Karpas-422 (cell line): ENCODE measurements around the gene LMOD3. TPM values are rescaled to one million over a fixed set of nuclear protein-coding genes. Genes with fewer than 3 reads are reported as not detected.

Experiments used
- DNase-seq: peaks from one replicate; pipeline ENCODE4 v3.0.0-alpha.2; 2015
- H2AFZ ChIP-seq: fragments of 200-600 bp; sonication (generic); 2 replicates; pipeline ENCODE4 v1.6.1; 2014; ENCODE audit warnings: antibody characterized with exemption, low read length, mixed read lengths
- H3K27ac ChIP-seq: fragments of 200-600 bp; sonication (generic); 2 replicates; pipeline ENCODE4 v1.5.1; 2014; ENCODE audit warnings: mild to moderate bottlenecking, low read length, moderate library complexity
- H3K27me3 ChIP-seq: fragments of 200-600 bp; sonication (generic); 2 replicates; pipeline ENCODE4 v1.6.1; 2014; ENCODE audit warnings: low read length, mixed read lengths
- H3K36me3 ChIP-seq: fragments of 200-600 bp; sonication (generic); 2 replicates; pipeline ENCODE4 v1.6.1; 2014; ENCODE audit warnings: low read length, mixed read lengths; ENCODE audit not compliant: insufficient read depth
- H3K4me1 ChIP-seq: fragments of 200-600 bp; sonication (generic); 2 replicates; pipeline ENCODE4 v1.6.1; 2014; ENCODE audit warnings: mild to moderate bottlenecking, low read length, mixed read lengths
- H3K4me2 ChIP-seq: fragments of 200-600 bp; sonication (generic); 2 replicates; pipeline ENCODE4 v1.6.1; 2014; ENCODE audit warnings: low read length, low read depth, mild to moderate bottlenecking; ENCODE audit not compliant: poor library complexity, severe bottlenecking
- H3K4me3 ChIP-seq: fragments of 200-600 bp; sonication (generic); 2 replicates; pipeline ENCODE4 v1.5.1; 2014; ENCODE audit warnings: mild to moderate bottlenecking, antibody characterized with exemption, low read length, mixed read lengths
- H3K79me2 ChIP-seq: fragments of 200-600 bp; sonication (generic); 2 replicates; pipeline ENCODE4 v1.6.1; 2014; ENCODE audit warnings: mild to moderate bottlenecking, low read length, mixed read lengths
- H3K9ac ChIP-seq: fragments of 200-600 bp; sonication (generic); 2 replicates; pipeline ENCODE4 v1.6.0; 2014; ENCODE audit warnings: low read length
- H3K9me2 ChIP-seq: fragments of 200-600 bp; sonication (generic), shearing (Covaris generic); replicated peaks from 2 replicates; pipeline ENCODE4 v1.6.0; 2014; ENCODE audit warnings: mild to moderate bottlenecking, low read length, moderate library complexity; ENCODE audit not compliant: insufficient read depth
- H3K9me3 ChIP-seq: fragments of 300-700, 200-600 bp; sonication (generic); 2 replicates; pipeline ENCODE4 v1.6.1; 2014; ENCODE audit warnings: low read length, mixed read lengths
- H4K20me1 ChIP-seq: fragments of 200-600 bp; sonication (generic); 2 replicates; pipeline ENCODE4 v1.6.1; 2014; ENCODE audit warnings: mild to moderate bottlenecking, antibody characterized with exemption, low read length, low read depth; ENCODE audit not compliant: insufficient read depth
- total RNA-seq: library from RNA; depleted of rRNA; stranded (reverse); fragments of >200 nt; shearing (Covaris generic); gene quantifications from 2 replicates; pipeline ENCODE4 v1.2.3, GENCODE V29; 2014; ENCODE audit warnings: low replicate concordance

The LMOD3 gene
- total RNA-seq, 1 experiment from 2014 or later: not detected

- Histone ChIP-seq H3K4me3 (no peak overlapping the region), H3K27ac (no peak overlapping the region), H2AFZ (no peak overlapping the region), H3K9me3 (no peaks in the 10 kb centered on the region), H3K36me3 (no peaks in the 10 kb centered on the region), H3K79me2 (no peaks in the 10 kb centered on the region), H3K4me2 (no peak overlapping the region), H4K20me1 (no peaks in the 10 kb centered on the region), H3K4me1 (peaks cover 3% of the 10 kb centered on the region), H3K9me2 (no peaks in the 10 kb centered on the region), H3K27me3 (no peaks in the 10 kb centered on the region), H3K9ac (no peak overlapping the region)
- DNase-seq: peak; percentile 92
Observed at GRCh38 chr3:69120879-69121464, 1.4 kb downstream of the LMOD3 start.

GRCh38 chr3:69119681-69120080 lies 2.7 kb downstream of the LMOD3 start:
- Histone ChIP-seq H3K4me3 (no peak overlapping the region), H3K36me3 (no peaks in the 10 kb centered on the region), H3K79me2 (no peaks in the 10 kb centered on the region), H3K9me2 (no peaks in the 10 kb centered on the region), H3K9ac (no peak overlapping the region), H2AFZ (no peak overlapping the region), H3K27me3 (no peaks in the 10 kb centered on the region), H3K9me3 (no peaks in the 10 kb centered on the region), H3K4me2 (no peak overlapping the region), H3K4me1 (peaks cover 3% of the 10 kb centered on the region), H3K27ac (no peak overlapping the region), H4K20me1 (no peaks in the 10 kb centered on the region)
- DNase-seq: no peak

- H4K20me1 ChIP-seq: no peaks in the 10 kb centered on the region
- H2AFZ ChIP-seq: no peak overlapping the region
- H3K36me3 ChIP-seq: no peaks in the 10 kb centered on the region
- H3K9ac ChIP-seq: no peak overlapping the region
- H3K79me2 ChIP-seq: no peaks in the 10 kb centered on the region
- no peaks in the 10 kb centered on the region for H3K27me3 ChIP-seq
- no peak overlapping the region for H3K4me2 ChIP-seq
- no peak overlapping the region for H3K4me3 ChIP-seq
- H3K27ac ChIP-seq: no peak overlapping the region
- H3K9me2 ChIP-seq: no peaks in the 10 kb centered on the region
- peaks cover 3% of the 10 kb centered on the region for H3K4me1 ChIP-seq
- no peak for DNase-seq
- no peaks in the 10 kb centered on the region for H3K9me3 ChIP-seq
Observed at GRCh38 chr3:69119138-69119537, 3.3 kb downstream of the LMOD3 start.

GRCh38 chr3:69118555-69118954 lies 3.8 kb downstream of the LMOD3 start:
- Histone ChIP-seq H3K79me2 (no peaks in the 10 kb centered on the region), H2AFZ (no peak overlapping the region), H3K9me2 (no peaks in the 10 kb centered on the region), H3K36me3 (no peaks in the 10 kb centered on the region), H3K27ac (no peak overlapping the region), H3K4me1 (peaks cover 3% of the 10 kb centered on the region), H3K9me3 (no peaks in the 10 kb centered on the region), H3K9ac (no peak overlapping the region), H3K4me2 (no peak overlapping the region), H3K4me3 (no peak overlapping the region), H4K20me1 (no peaks in the 10 kb centered on the region), H3K27me3 (no peaks in the 10 kb centered on the region)
- no peak for DNase-seq

- Histone ChIP-seq H3K9me2 (no peaks in the 10 kb centered on the region), H3K4me1 (peaks cover 1% of the 10 kb centered on the region), H3K9me3 (no peaks in the 10 kb centered on the region), H3K4me2 (no peak overlapping the region), H3K27ac (no peak overlapping the region), H4K20me1 (no peaks in the 10 kb centered on the region), H3K36me3 (no peaks in the 10 kb centered on the region), H3K9ac (no peak overlapping the region), H3K27me3 (no peaks in the 10 kb centered on the region), H3K79me2 (no peaks in the 10 kb centered on the region), H3K4me3 (no peak overlapping the region), H2AFZ (no peak overlapping the region)
- no peak for DNase-seq
Observed at GRCh38 chr3:69116897-69117296, 5.5 kb downstream of the LMOD3 start.

GRCh38 chr3:69116162-69116561 lies 6.2 kb downstream of the LMOD3 start:
- Histone ChIP-seq H3K79me2 (no peaks in the 10 kb centered on the region), H3K4me2 (no peak overlapping the region), H3K9ac (no peak overlapping the region), H3K9me3 (no peaks in the 10 kb centered on the region), H3K4me3 (no peak overlapping the region), H3K27me3 (no peaks in the 10 kb centered on the region), H3K27ac (no peak overlapping the region), H3K36me3 (no peaks in the 10 kb centered on the region), H3K4me1 (no peaks in the 10 kb centered on the region; the same call in 1 of the 2 replicates), H3K9me2 (no peaks in the 10 kb centered on the region), H2AFZ (no peak overlapping the region), H4K20me1 (no peaks in the 10 kb centered on the region)
- no peak for DNase-seq

GRCh38 chr3:69115731-69116130 lies 6.7 kb downstream of the LMOD3 start:
- Histone ChIP-seq H4K20me1 (no peaks in the 10 kb centered on the region), H3K27ac (no peak overlapping the region), H3K4me2 (no peak overlapping the region)

GRCh38 chr3:69113536-69113935 lies 8.9 kb downstream of the LMOD3 start:
- Histone ChIP-seq H3K9me3 (no peaks in the 10 kb centered on the region), H3K27ac (no peak overlapping the region), H3K9ac (no peak overlapping the region), H4K20me1 (no peaks in the 10 kb centered on the region), H3K4me1 (no peaks in the 10 kb centered on the region; the same call in 1 of the 2 replicates), H3K27me3 (no peaks in the 10 kb centered on the region), H3K79me2 (no peaks in the 10 kb centered on the region), H2AFZ (no peak overlapping the region), H3K9me2 (no peaks in the 10 kb centered on the region), H3K4me3 (no peak overlapping the region), H3K36me3 (no peaks in the 10 kb centered on the region), H3K4me2 (no peak overlapping the region)
- no peak for DNase-seq

More at GRCh38 chr3:69115731-69116130, 6.7 kb downstream of the LMOD3 start:
- Histone ChIP-seq H3K9me3 (no peaks in the 10 kb centered on the region), H3K4me1 (no peaks in the 10 kb centered on the region; the same call in 1 of the 2 replicates), H3K79me2 (no peaks in the 10 kb centered on the region), H3K27me3 (no peaks in the 10 kb centered on the region), H3K9me2 (no peaks in the 10 kb centered on the region), H3K4me3 (no peak overlapping the region), H3K9ac (no peak overlapping the region), H3K36me3 (no peaks in the 10 kb centered on the region), H2AFZ (no peak overlapping the region)
- DNase-seq: no peak
